ENCODE data around the gene CC2D1A.
A peak's percentile ranks its signal among the peaks of the same experiment; 100 is the strongest.

The CC2D1A gene

GRCh38 chr19:13905634-13906520, at the start of gene CC2D1A, which contains the start of gene BRME1:
Gene CC2D1A, plus strand, starts transcription at chr19:13906201. Its CDS starts 241 bp downstream, at chr19:13906442.
Gene BRME1, minus strand, starts transcription at chr19:13906117. Its CDS starts 1,225 bp downstream, at chr19:13904892.
- peak; percentile 96 for DNase-seq

DNA sequence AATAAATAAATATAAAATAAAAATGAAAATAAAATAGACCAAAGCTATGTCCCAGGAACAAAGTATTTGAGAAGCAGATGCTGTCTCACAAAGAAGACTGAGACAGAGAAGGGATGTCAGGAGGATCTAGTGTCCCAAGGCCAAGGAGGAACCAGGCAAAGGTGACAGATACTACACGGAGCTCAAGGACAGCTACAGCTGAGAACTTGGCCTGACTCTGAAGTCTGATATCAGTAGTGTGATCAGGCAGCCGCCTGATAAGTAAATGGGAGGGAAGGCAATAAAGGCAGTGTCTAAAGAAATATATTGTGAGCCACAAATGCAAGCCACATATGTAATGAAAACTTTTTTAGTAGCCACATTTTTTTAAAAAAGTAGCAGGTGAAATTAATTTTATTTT, 49.5 kb upstream of the CC2D1A start:
- no peak for DNase-seq

GRCh38 chr19:13859361-13859880, 46.6 kb upstream of the CC2D1A start:
- peak; percentile 32 for DNase-seq

DNA sequence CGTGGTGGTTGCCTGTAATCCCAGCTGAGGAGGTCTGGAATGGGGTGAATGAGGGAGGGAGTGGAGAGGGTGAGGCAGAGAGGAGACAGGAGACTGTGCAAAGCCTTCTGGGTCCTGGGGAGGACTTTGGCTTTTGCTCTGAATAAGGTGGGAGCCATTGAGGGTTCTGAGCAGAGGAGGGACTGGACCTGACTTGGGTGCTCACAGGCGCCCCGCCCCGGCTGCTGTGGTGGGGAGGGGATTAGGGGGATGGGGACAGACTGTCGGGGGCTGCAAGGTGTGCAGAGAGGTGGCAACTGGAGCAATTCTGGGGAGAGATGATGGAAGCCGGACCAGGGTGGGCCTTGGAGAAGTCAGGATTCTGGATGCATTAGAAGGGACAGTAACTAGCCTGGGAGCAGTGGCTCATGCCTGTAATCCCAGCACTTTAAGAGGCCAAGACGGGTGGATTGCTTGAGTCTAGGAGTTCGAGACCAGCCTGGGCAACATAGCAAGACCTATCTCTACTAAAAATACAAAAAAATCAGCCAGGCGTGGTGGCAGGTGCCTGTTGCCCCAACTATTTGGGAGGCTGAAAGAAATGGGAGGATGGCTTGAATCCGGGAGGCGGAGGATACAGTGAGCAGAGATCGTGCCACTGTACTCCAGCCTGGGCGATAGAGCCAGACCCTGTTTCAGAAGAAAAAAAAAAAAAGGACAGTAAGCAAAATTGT, 45.2 kb upstream of the CC2D1A start:
- no peak for DNase-seq

- no peak for DNase-seq
Measured at GRCh38 chr19:13861392-13861713, 44.6 kb upstream of the CC2D1A start.

DNA sequence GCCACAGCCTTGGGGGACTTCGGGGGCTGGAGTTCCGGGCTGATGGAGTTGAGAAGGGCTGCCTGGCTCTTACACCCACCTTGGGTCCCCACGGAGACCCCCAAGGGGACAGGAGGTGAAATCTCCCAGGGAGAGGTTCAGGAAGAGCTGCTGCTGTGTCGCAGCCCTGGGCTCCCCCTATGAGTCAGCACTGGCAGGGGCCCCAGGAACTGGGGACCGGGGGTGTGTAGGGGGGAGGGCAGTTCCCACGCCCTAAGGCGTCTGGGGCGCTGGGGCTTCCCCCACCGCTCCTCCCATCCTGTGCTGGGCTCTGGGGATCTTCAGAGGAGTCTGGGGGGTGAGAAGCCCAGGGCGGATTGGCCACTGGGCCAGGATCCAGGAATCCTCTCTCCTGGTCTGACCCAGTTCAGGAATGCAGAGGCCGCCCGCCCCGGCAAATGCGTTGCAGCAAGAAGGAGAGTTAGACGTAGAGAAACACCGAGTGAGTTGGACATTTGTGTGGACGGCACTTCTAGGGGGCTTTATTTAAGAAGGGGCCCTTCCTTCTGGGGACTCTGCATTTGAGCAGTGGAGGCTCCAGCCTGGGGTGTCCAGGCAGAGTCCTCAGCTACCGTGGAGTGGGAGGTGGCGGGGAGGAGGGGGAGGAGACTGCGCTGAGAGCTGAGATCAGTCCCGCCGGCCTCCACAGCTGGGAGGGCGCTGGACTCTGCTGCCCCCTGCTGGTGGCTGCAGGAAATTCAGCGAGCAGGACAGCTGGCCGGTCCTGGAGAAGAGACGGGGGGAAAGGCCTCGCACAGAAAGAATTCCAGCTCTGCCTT, 44.1 kb upstream of the CC2D1A start:
- peak; percentile 88 for DNase-seq

- peak; percentile 58 for DNase-seq
Measured at GRCh38 chr19:13864046-13864666, 41.8 kb upstream of the CC2D1A start.

DNA sequence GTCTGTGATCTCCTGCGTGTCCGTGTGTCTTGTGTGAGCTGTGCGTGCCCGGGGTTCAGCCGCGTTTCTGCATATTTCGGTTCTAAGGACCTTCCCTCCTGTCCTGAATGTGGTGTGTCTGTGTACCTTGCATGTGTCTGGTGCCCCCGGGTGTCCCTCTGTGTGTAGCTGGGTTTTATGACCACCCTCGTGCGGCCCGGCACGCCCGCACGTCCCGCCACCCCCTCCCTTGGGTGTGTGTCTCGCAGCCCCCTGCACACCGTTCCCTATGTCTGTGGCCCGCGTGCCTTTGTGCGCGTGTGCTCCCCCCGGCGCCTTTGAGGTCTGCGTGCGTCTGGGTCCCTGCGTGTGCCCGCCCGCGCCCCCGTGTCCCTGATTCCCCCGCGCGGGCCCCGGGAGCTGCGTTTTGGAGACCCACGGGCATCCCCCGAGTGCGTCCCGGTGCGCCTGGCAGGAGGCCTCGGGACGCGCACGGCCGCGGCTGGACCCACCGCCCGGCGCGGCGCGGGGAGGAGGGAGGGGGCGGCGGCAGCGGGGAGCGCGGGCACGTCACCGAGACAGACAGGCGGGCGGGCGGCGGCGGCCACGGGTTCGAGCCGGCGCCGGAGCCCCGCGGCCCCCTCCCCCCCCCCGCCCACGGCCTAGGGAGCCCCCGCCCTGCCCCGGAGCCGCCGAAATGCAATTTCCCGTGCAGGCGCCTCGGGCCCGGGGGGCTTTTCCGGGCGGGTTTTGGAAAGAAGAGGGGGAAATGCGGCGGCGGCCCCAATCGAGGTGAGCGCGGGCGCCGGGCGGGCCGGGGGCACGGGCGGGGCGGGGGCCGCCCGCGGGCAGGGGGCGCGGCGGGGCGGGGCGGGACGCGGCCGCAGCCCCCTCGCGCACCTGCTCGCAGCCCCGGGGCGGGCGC, 41.1 kb upstream of the CC2D1A start:
- peak; percentile 59 for DNase-seq

- peak; percentile 41 for DNase-seq
Measured at GRCh38 chr19:13865571-13866462, 40.2 kb upstream of the CC2D1A start.

GRCh38 chr19:13866463-13867046, 39.4 kb upstream of the CC2D1A start:
- DNase-seq, result no peak

DNA sequence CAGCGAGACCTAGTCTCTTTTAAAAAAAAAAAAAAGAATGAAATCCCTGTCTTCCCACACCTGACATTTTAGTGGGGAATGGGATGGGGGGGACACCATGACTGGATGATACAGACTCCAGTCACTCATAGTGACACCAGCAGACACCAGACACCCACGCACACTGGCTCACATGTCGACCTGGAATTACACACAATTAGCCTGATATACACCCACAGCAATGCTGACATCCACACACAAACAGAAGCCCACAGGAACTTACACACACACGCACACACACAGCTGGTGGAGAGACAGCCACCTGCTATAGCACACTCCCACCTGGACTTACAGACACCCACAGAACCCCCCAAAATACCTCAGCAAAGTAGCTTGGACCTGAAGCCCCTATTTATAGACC, 37.3 kb upstream of the CC2D1A start:
- DNase-seq, result no peak

DNA sequence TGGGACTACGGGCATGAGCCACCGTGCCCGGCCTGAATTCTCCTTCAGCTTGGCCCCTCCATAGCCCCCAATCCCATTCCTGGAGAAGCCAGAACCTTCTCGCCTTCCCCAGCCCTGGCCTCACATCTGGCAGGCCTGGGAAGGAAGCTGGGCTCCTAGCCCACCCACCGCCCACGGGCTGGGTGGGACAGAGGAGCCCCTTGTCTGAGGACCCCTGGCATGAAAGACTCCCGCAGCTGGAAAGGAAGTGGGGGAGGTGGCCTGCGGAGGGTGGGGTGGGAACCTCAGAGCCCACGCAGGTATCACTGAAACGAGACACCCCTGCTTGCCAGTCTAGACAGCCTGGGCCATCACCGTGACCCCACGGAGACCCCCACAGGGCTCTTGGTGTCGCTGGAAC, 36.7 kb upstream of the CC2D1A start:
- no peak for DNase-seq

DNA sequence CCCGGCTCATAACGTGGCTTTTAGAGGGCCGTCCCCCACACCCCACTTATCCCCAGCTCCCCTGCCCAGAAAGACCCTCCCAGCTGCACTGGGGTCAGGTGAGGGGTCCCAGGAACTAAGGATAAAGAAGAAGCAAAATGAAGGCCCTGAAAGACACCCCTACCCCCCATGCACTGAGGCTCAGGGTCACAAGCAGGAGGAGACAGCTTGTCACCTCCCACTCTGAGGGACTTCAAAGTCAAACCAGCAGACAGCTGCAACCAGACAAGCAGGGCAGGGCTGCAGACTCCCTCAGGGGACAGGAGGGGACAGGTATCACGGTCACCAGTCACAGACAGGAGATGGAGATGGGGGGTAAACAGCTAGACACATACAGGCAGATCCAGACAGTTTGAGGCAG, 35.1 kb upstream of the CC2D1A start:
- peak; percentile 19 for DNase-seq

DNA sequence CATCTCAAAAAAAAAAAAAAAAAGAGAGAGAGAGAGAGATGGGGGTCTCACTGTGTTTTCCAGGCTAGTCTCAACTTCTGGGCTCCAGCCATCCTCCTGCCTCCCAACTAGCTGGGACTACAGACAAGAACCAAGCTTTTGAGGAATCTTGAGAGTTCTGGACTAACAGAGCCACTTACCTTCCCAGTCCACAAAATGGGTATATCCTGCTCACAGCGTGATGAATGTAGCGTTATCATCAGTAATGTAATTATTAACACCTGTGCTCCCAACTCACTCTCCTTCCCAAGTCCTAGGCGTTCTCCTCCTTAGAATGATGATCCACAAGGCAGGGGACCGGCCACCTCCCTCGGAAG, 33.7 kb upstream of the CC2D1A start:
- no peak for DNase-seq

DNA sequence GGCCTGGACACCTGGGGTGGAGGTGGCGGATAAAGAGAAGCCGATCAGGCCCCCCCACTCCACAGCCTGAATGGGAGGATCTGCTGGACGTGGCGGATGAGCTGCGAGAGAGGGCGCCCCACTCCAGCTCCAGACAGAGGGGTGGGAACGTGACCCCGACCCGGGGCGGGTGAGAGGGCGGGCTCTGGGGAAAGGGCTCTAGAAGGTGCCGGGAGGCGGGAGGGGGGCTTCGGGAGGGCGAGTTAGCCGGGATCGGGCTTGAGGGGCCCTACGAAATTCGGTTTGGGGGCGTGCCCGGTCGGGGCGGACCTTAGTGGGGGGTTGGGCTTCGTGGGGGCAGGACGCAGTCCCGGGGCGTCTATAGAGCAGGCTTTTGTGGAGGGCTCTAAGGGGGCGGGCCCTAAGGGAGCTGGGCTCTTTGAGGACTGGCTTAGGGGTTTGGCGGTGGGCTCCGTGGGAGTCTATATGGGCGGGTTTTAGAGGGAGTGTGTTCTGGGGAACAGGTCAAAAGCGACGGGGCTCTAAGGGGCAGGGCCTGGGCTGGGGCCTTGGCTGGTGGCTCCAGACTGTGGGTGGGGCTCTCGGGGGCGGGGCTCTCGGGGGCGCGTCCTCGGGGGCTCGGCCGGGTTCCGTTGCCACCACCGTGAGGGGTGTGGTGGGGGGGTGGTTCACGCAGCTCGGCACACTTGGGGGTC, 33.2 kb upstream of the CC2D1A start:
- peak; percentile 63 for DNase-seq

- DNase-seq, result no peak
Measured at GRCh38 chr19:13873834-13874515, 32.0 kb upstream of the CC2D1A start.

DNA sequence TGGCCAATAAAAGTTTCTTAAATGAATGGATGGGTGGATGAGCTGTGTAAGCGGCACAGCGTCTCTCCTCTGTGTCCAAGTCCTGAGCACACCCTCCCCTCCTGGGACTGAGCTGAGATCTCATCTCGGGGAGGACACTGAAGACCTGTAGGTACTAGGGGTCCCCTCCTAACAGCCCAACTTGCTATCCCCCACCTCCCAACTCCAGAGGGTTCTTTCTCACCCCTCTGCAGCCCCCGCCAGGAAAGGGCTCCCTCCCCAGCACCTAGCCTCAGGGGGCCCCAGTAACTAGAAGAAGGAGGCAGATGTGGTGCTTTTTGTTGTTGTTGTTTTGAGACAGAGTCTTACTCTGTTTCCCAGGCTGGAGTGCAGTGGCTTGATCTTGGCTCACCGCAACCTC, 30.2 kb upstream of the CC2D1A start:
- no peak for DNase-seq

GRCh38 chr19:13876834-13877233, 29.2 kb upstream of the CC2D1A start, which contains the start of gene NANOS3:
Gene NANOS3, plus strand, starts transcription at chr19:13877134. Its CDS starts 115 bp downstream, at chr19:13877249.
- no peak for DNase-seq

DNA sequence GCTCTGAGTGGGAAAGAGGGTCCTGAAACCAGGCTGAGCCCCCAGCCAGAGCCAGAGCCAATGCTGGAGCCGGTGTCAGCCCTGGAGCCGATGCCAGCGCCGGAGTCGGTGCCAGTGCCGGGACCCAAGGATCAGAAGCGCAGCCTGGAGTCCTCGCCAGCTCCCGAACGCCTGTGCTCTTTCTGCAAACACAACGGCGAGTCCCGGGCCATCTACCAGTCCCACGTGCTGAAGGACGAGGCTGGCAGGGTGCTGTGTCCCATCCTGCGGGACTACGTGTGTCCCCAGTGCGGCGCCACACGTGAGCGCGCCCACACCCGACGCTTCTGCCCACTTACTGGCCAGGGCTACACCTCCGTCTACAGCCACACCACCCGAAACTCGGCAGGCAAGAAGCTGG, 28.7 kb upstream of the CC2D1A start:
- DNase-seq, result peak; percentile 38
